Ecto neural progenitor cell (in vitro differentiated cells): ENCODE measurements around the gene CLC.
"Not testable (repeated sequence)": the region's sequence is repeated elsewhere in the genome, so short reads cannot be mapped to it uniquely, and the experiment has no call there.

Experiments
- DNase-seq: peaks from one replicate; pipeline ENCODE4 v3.0.0-alpha.2; 2018; ENCODE audit warnings: low spot score

Gene CLC

GRCh38 chr19:39737891-39738290, at the start of gene CLC:
Gene CLC, minus strand, starts transcription at chr19:39738029. Its CDS starts 77 bp downstream, at chr19:39737952.
- DNase-seq, result no peak

GRCh38 chr19:39780894-39781293, 43.1 kb upstream of the CLC start:
- DNase-seq, result no peak

GRCh38 chr19:39778763-39779162, 40.9 kb upstream of the CLC start, which contains the start of gene LEUTX:
Gene LEUTX, plus strand, starts transcription at chr19:39778854. Its CDS starts 67 bp downstream, at chr19:39778921.
- no peak for DNase-seq

GRCh38 chr19:39768786-39769185, 31.0 kb upstream of the CLC start:
- no peak for DNase-seq

GRCh38 chr19:39768334-39768733, 30.5 kb upstream of the CLC start:
- no peak for DNase-seq

- peak; percentile 58 for DNase-seq
Measured at GRCh38 chr19:39765091-39766076, 27.6 kb upstream of the CLC start.

- DNase-seq, result not testable (repeated sequence)
Measured at GRCh38 chr19:39761851-39762250, 24.0 kb upstream of the CLC start.

- DNase-seq, result no peak
Measured at GRCh38 chr19:39759457-39760184, 21.8 kb upstream of the CLC start.

- DNase-seq, result no peak
Measured at GRCh38 chr19:39754971-39755370, 17.1 kb upstream of the CLC start.

- DNase-seq, result no peak
Measured at GRCh38 chr19:39754544-39754943, 16.7 kb upstream of the CLC start.

GRCh38 chr19:39752795-39753194, 15.0 kb upstream of the CLC start:
- no peak for DNase-seq

- DNase-seq, result no peak
Measured at GRCh38 chr19:39752390-39752789, 14.6 kb upstream of the CLC start.

- no peak for DNase-seq
Measured at GRCh38 chr19:39749981-39750380, 12.2 kb upstream of the CLC start.

- DNase-seq, result no peak
Measured at GRCh38 chr19:39746836-39747529, 9.2 kb upstream of the CLC start.

- no peak for DNase-seq
Measured at GRCh38 chr19:39745643-39746042, 7.8 kb upstream of the CLC start.

GRCh38 chr19:39740395-39740794, 2.6 kb upstream of the CLC start:
- no peak for DNase-seq

- no peak for DNase-seq
Measured at GRCh38 chr19:39738814-39739213, 985 bp upstream of the CLC start.

- no peak for DNase-seq
Measured at GRCh38 chr19:39737351-39737750, 478 bp downstream of the CLC start.

- DNase-seq, result no peak
Measured at GRCh38 chr19:39736088-39736487, 1.7 kb downstream of the CLC start.

- no peak for DNase-seq
Measured at GRCh38 chr19:39735688-39736087, 2.1 kb downstream of the CLC start.

GRCh38 chr19:39733841-39734240, 4.0 kb downstream of the CLC start:
- no peak for DNase-seq

GRCh38 chr19:39731685-39732084, 6.1 kb downstream of the CLC start:
- no peak for DNase-seq
